GM23338 (cell line): Measurements from ENCODE around the gene SCAND1.

Source experiments
- CREB1 ChIP-seq: fragments of 250-450 bp; sonication (Bioruptor Pico); IDR thresholded peaks from 2 replicates; pipeline ENCODE4 v1.5.0; 2020; ENCODE audit warnings: low read depth, mild to moderate bottlenecking, moderate library complexity
- CTCF ChIP-seq, 2 experiments: fragments of 200-600 bp in 1 of 2; sonication (generic) in 1 of 2; conservative IDR thresholded peaks; 2 replicates each; pipeline versions ENCODE4 v1.5.1 to v1.6.1; 2016 to 2017; ENCODE audit warnings: antibody characterized with exemption in 2 of 2, low read depth in 2 of 2, mild to moderate bottlenecking in 2 of 2, moderate library complexity in 1 of 2
- ETS1 ChIP-seq: IDR thresholded peaks from 2 replicates; pipeline ENCODE4 v1.6.1; 2016; ENCODE audit warnings: antibody characterized with exemption
- EZH2 ChIP-seq: fragments of 200-600 bp; sonication (generic); IDR thresholded peaks from one replicate; pipeline ENCODE4 v1.8.0; 2017; ENCODE audit warnings: antibody characterized with exemption, mild to moderate bottlenecking, low read depth; ENCODE audit not compliant: unreplicated experiment
- EZH2phosphoT487 ChIP-seq: fragments of 200-600 bp; sonication (generic); IDR thresholded peaks from one replicate; pipeline ENCODE4 v1.8.1; 2018; ENCODE audit warnings: antibody characterized with exemption; ENCODE audit not compliant: unreplicated experiment
- JUNB ChIP-seq: IDR thresholded peaks from one replicate; pipeline ENCODE4 v1.6.1; 2016; ENCODE audit warnings: antibody characterized with exemption; ENCODE audit not compliant: unreplicated experiment
- POLR2AphosphoS5 ChIP-seq: IDR thresholded peaks from 2 replicates; pipeline ENCODE4 v1.6.1; 2016; ENCODE audit warnings: antibody characterized with exemption, low read depth
- STAT1 ChIP-seq: IDR thresholded peaks from one replicate; pipeline ENCODE4 v1.6.1; 2016; ENCODE audit warnings: antibody characterized with exemption; ENCODE audit not compliant: unreplicated experiment
- ZNF331 ChIP-seq: fragments of 250-450 bp; sonication (Bioruptor Pico); IDR thresholded peaks from 2 replicates; pipeline ENCODE4 v1.5.0; 2020; ENCODE audit warnings: low read depth, mild to moderate bottlenecking, moderate library complexity
- TF ChIP-seq, protein P1 (sequence below): IDR thresholded peaks from one replicate; pipeline ENCODE4 v1.6.1; 2018; ENCODE audit warnings: antibody characterized with exemption; ENCODE audit not compliant: unreplicated experiment

- TF ChIP-seq POLR2AphosphoS5 (no peak), JUNB (no peak), CTCF (conservative IDR thresholded peaks at IDR 0.05; ENCODE audit: low read depth in 2 of 2) (no peak), STAT1 (no peak), EZH2phosphoT487 (no peak), EZH2 (no peak), ZNF331 (CRISPR knock-in tag) (no peak), ETS1 (no peak), CREB1 (no peak)
- TF ChIP-seq, protein P1, sequence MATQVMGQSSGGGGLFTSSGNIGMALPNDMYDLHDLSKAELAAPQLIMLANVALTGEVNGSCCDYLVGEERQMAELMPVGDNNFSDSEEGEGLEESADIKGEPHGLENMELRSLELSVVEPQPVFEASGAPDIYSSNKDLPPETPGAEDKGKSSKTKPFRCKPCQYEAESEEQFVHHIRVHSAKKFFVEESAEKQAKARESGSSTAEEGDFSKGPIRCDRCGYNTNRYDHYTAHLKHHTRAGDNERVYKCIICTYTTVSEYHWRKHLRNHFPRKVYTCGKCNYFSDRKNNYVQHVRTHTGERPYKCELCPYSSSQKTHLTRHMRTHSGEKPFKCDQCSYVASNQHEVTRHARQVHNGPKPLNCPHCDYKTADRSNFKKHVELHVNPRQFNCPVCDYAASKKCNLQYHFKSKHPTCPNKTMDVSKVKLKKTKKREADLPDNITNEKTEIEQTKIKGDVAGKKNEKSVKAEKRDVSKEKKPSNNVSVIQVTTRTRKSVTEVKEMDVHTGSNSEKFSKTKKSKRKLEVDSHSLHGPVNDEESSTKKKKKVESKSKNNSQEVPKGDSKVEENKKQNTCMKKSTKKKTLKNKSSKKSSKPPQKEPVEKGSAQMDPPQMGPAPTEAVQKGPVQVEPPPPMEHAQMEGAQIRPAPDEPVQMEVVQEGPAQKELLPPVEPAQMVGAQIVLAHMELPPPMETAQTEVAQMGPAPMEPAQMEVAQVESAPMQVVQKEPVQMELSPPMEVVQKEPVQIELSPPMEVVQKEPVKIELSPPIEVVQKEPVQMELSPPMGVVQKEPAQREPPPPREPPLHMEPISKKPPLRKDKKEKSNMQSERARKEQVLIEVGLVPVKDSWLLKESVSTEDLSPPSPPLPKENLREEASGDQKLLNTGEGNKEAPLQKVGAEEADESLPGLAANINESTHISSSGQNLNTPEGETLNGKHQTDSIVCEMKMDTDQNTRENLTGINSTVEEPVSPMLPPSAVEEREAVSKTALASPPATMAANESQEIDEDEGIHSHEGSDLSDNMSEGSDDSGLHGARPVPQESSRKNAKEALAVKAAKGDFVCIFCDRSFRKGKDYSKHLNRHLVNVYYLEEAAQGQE, result no peak
Observed at GRCh38 chr20:35981969-35982368, 27.7 kb upstream of the SCAND1 start.
